H1 (cell line): Measurements from ENCODE around the gene WDR74. TPM values are rescaled to one million over a fixed set of nuclear protein-coding genes. Genes with fewer than 3 reads are reported as not detected.
A peak's percentile ranks its signal among the peaks of the same experiment; 100 is the strongest.

ENCODE experiments used
- CTCF ChIA-PET: fragments of 300-600 bp; sonication (Branson Sonifier 250); formaldehyde crosslinking; loops from one replicate; lab custom pipeline; 2021; ENCODE audit not compliant: partially characterized antibody; lab: Charles Lee
- POLR2A ChIA-PET: fragments of 300-600 bp; sonication (Branson Sonifier 250); formaldehyde crosslinking; loops from one replicate; lab custom pipeline; 2021; ENCODE audit warnings: inconsistent platforms; ENCODE audit not compliant: partially characterized antibody; lab: Charles Lee
- DNase-seq, 2 experiments: peaks; one replicate each; pipeline versions ENCODE4 v3.0.0 to v3.0.0-alpha.2; 2010 to 2022; ENCODE audit warnings: low spot score in 2 of 2, low read depth in 1 of 2, mixed read lengths in 1 of 2
- FAIRE-seq: peaks from 2 replicates; lab custom pipeline; 2011; peaks lifted over from hg19 to GRCh38; lab: Jason Lieb, UNC
- H2AFZ ChIP-seq: 2 replicates; pipeline ENCODE4 v1.8.1; 2012; ENCODE audit warnings: low read length, inconsistent platforms
- H2AK5ac ChIP-seq: 2 replicates; pipeline ENCODE4 v1.6.1; 2013; ENCODE audit warnings: low read depth, low read length
- H2BK120ac ChIP-seq: replicated peaks from 2 replicates; pipeline ENCODE3; 2013; ENCODE audit warnings: low read depth, low read length, inconsistent platforms
- H2BK12ac ChIP-seq: 2 replicates; pipeline ENCODE4 v1.6.1; 2013; ENCODE audit warnings: low read depth, low read length
- H2BK15ac ChIP-seq: 2 replicates; pipeline ENCODE4 v1.6.1; 2013; ENCODE audit warnings: low read length
- H2BK20ac ChIP-seq: 2 replicates; pipeline ENCODE4 v1.6.1; 2013; ENCODE audit warnings: low read length
- H2BK5ac ChIP-seq: 2 replicates; pipeline ENCODE4 v1.6.1; 2013; ENCODE audit warnings: low read depth, low read length
- H3K14ac ChIP-seq: 2 replicates; pipeline ENCODE4 v1.6.1; 2013; ENCODE audit warnings: inconsistent platforms; ENCODE audit not compliant: insufficient read length
- H3K18ac ChIP-seq: 2 replicates; pipeline ENCODE4 v1.6.1; 2013; ENCODE audit warnings: low read length; ENCODE audit errors: extremely low read depth
- H3K23ac ChIP-seq: 2 replicates; pipeline ENCODE4 v1.6.1; 2013; ENCODE audit warnings: inconsistent platforms; ENCODE audit not compliant: insufficient read length
- H3K23me2 ChIP-seq: 2 replicates; pipeline ENCODE4 v1.6.1; 2013; ENCODE audit warnings: low read depth, low read length
- H3K27ac ChIP-seq: 2 replicates; pipeline ENCODE4 v1.6.1; 2011; ENCODE audit warnings: low read depth, low read length, inconsistent platforms
- H3K27me3 ChIP-seq, 4 experiments: replicated peaks in 1 of 4; 1 replicate in 1 of 4; 2 replicates in 3 of 4; pipeline versions ENCODE4 v1.6.1 to v1.8.1; 2011 to 2013; ENCODE audit warnings: low read length in 3 of 4, mild to moderate bottlenecking in 3 of 4, inconsistent platforms in 2 of 4, mixed read lengths in 2 of 4, moderate library complexity in 1 of 4; ENCODE audit not compliant: control insufficient read depth in 3 of 4, insufficient read depth in 3 of 4; ENCODE audit errors: extremely low read depth in 1 of 4
- H3K36me3 ChIP-seq, 4 experiments: 2 replicates each; pipeline versions ENCODE4 v1.6.1 to v1.8.1; 2011 to 2013; ENCODE audit warnings: mild to moderate bottlenecking in 4 of 4, low read length in 3 of 4, moderate library complexity in 2 of 4, control low read depth in 1 of 4, inconsistent platforms in 1 of 4; ENCODE audit not compliant: insufficient read depth in 4 of 4, control insufficient read depth in 2 of 4
- H3K4ac ChIP-seq: replicated peaks from 2 replicates; pipeline ENCODE3; 2013; ENCODE audit warnings: low read length, low read depth, mixed read lengths, inconsistent platforms; ENCODE audit not compliant: insufficient read length
- H3K4me1 ChIP-seq, 4 experiments: replicated peaks in 1 of 4; 1 replicate in 1 of 4; 2 replicates in 3 of 4; pipeline versions ENCODE4 v1.6.1 to v1.8.1; 2011 to 2013; ENCODE audit warnings: low read length in 3 of 4, inconsistent platforms in 2 of 4, mixed read lengths in 1 of 4; ENCODE audit not compliant: insufficient read depth in 4 of 4, control insufficient read depth in 3 of 4
- H3K4me2 ChIP-seq, 2 experiments: 2 replicates each; pipeline versions ENCODE4 v1.6.1 to v1.8.1; 2011 to 2013; ENCODE audit warnings: low read depth in 2 of 2, low read length in 2 of 2, control low read depth in 1 of 2, inconsistent platforms in 1 of 2, mild to moderate bottlenecking in 1 of 2; ENCODE audit not compliant: insufficient read depth in 1 of 2
- H3K4me3 ChIP-seq, 4 experiments: fragments of 200-600, 300-600 bp in 1 of 4; sonication (generic), shearing (Covaris generic), sonication (Bioruptor Twin) in 1 of 4; 2 replicates each; pipeline versions ENCODE4 v1.5.1 to v1.8.1; 2011 to 2016; ENCODE audit warnings: low read length in 4 of 4, low read depth in 3 of 4, control low read depth in 2 of 4, inconsistent platforms in 2 of 4, mild to moderate bottlenecking in 2 of 4, mixed read lengths in 1 of 4, moderate library complexity in 1 of 4; ENCODE audit not compliant: insufficient read depth in 2 of 4; ENCODE audit errors: extremely low read depth in 1 of 4
- H3K56ac ChIP-seq: replicated peaks from 2 replicates; pipeline ENCODE3; 2013; ENCODE audit warnings: low read depth, mild to moderate bottlenecking, mixed read lengths, low read length, inconsistent platforms; ENCODE audit not compliant: insufficient read length
- H3K79me1 ChIP-seq: 2 replicates; pipeline ENCODE4 v1.6.1; 2013; ENCODE audit warnings: low read depth, low read length, control low read depth
- H3K79me2 ChIP-seq, 2 experiments: 2 replicates each; pipeline versions ENCODE4 v1.6.1 to v1.8.1; 2012 to 2013; ENCODE audit warnings: low read length in 2 of 2, mild to moderate bottlenecking in 2 of 2, inconsistent platforms in 1 of 2; ENCODE audit not compliant: insufficient read depth in 2 of 2, control insufficient read depth in 1 of 2
- H3K9ac ChIP-seq, 4 experiments: replicated peaks in 1 of 4; 1 replicate in 1 of 4; 2 replicates in 3 of 4; pipeline versions ENCODE4 v1.6.1 to v1.8.1; 2011 to 2013; ENCODE audit warnings: low read depth in 3 of 4, low read length in 3 of 4, control low read depth in 2 of 4, mild to moderate bottlenecking in 2 of 4, moderate library complexity in 2 of 4, inconsistent platforms in 1 of 4; ENCODE audit errors: extremely low read depth in 1 of 4
- H3K9me3 ChIP-seq, 2 experiments: 2 replicates each; pipeline versions ENCODE4 v1.6.1 to v1.8.1; 2012 to 2013; ENCODE audit warnings: mild to moderate bottlenecking in 2 of 2, moderate library complexity in 2 of 2, control low read depth in 1 of 2, inconsistent platforms in 1 of 2, low read depth in 1 of 2, low read length in 1 of 2, mixed read lengths in 1 of 2; ENCODE audit not compliant: insufficient read depth in 2 of 2
- H4K20me1 ChIP-seq, 2 experiments: replicated peaks in 1 of 2; 2 replicates each; pipeline versions ENCODE3 to v1.8.1; 2011 to 2013; ENCODE audit warnings: inconsistent platforms in 2 of 2, low read length in 2 of 2, mild to moderate bottlenecking in 1 of 2; ENCODE audit not compliant: insufficient read depth in 2 of 2, control insufficient read depth in 1 of 2
- H4K5ac ChIP-seq: 2 replicates; pipeline ENCODE4 v1.6.1; 2013; ENCODE audit warnings: low read length, low read depth, mixed read lengths, inconsistent platforms; ENCODE audit not compliant: insufficient read length
- H4K8ac ChIP-seq: 2 replicates; pipeline ENCODE4 v1.8.0; 2013; ENCODE audit warnings: mild to moderate bottlenecking, moderate library complexity, low read length, inconsistent platforms; ENCODE audit not compliant: insufficient read depth; ENCODE audit errors: extremely low read depth
- H4K91ac ChIP-seq: replicated peaks from 2 replicates; pipeline ENCODE3; 2013; ENCODE audit warnings: low read length, mixed read lengths, inconsistent platforms; ENCODE audit not compliant: insufficient read length
- CBX8 ChIP-seq: fragments of 300-800, 300-1000 bp; sonication (generic); IDR thresholded peaks from 2 replicates; pipeline ENCODE4 v1.7.1; 2016; ENCODE audit warnings: low read depth, low read length, borderline replicate concordance
- POLR2A ChIP-seq, 2 experiments: IDR thresholded peaks; 1 replicate in 1 of 2; 2 replicates in 1 of 2; pipeline ENCODE4 v1.6.1; 2011; ENCODE audit warnings: low read depth in 2 of 2, low read length in 2 of 2, mild to moderate bottlenecking in 2 of 2; ENCODE audit errors: control extremely low read depth in 1 of 2
- POLR2AphosphoS5 ChIP-seq: IDR thresholded peaks from 2 replicates; pipeline ENCODE4 v1.6.1; 2011; ENCODE audit warnings: low read depth, low read length
- WGBS, 2 experiments: shearing (Covaris generic) in 1 of 2; methylation state at CpG; one replicate each; pipeline versions ENCODE4 v1.1.6 to v1.1.7; 2013 to 2015; ENCODE audit warnings: low lambda C conversion rate in 2 of 2, mixed read lengths in 2 of 2, inconsistent platforms in 1 of 2, low coverage in 1 of 2, missing lambda C conversion rate in 1 of 2; ENCODE audit not compliant: insufficient replicate concordance in 2 of 2, insufficient coverage in 1 of 2, insufficient read length in 1 of 2; ENCODE audit errors: extremely low coverage in 1 of 2, missing lambda C conversion rate in 1 of 2; 5-methylcytosine and 5-hydroxymethylcytosine counted together
- polyA plus RNA-seq, 7 experiments: library from polyadenylated mRNA; depleted of rRNA in 3 of 7; stranded (reverse) in 5 of 7; unstranded in 2 of 7; fragments of >200 nt in 5 of 7; fragments of 200-250 nt in 2 of 7; gene quantifications; 1 replicate in 5 of 7; 2 replicates in 1 of 7; 4 replicates in 1 of 7; pipeline versions ENCODE4 v1.2.1 to v1.2.3, GENCODE V29; 2011 to 2013; ENCODE audit warnings: missing spikeins in 2 of 7, mixed read lengths in 2 of 7
- total RNA-seq: library from RNA; stranded (reverse); fragmentation: NEBNext Ultra II Directional; extraction: Animal tissue kit (Norgen Biotek cat#: 25700); gene quantifications from 2 replicates; pipeline ENCODE4 v1.2.1, GENCODE V29; 2021

Gene WDR74
- total and polyA plus RNA-seq, 2 of the 8 experiments (the other 6 are each of a cell fraction or from before 2014, with no cell fraction given): 93.6 to 97.0 TPM

GRCh38 chr11:62883673-62884072 is 44.3 kb upstream of the WDR74 start:
- Histone ChIP-seq H3K27ac (0 out of 2 replicates have a peak overlapping the region, but pooled peaks have one; percentile 15), H3K14ac (no peak overlapping the region), H4K5ac (no peak overlapping the region), H3K36me3 (peaks cover 52 to 78% (median 64%) of the 10 kb centered on the region in 4 experiments), H2AK5ac (no peak overlapping the region), H2BK20ac (no peak overlapping the region), H3K9ac (no peak overlapping the region), H2BK5ac (no peak overlapping the region), H4K91ac (no peak overlapping the region), H3K9me3 (no peaks in the 10 kb centered on the region), H3K4me3 (peak overlapping the region in 1 of 4 experiments; percentile 81; a peak in 2 of 8 replicates), H3K18ac (no peak overlapping the region), H3K79me1 (peaks cover 6% of the 10 kb centered on the region; the same call in 1 of the 2 replicates), H3K4me1 (peaks cover 0 to 30% (median 12%) of the 10 kb centered on the region in 4 experiments; a peak in 5 of 7 replicates), H4K8ac (no peak overlapping the region), H3K27me3 (no peaks in the 10 kb centered on the region), H3K4me2 (peak overlapping the region; percentile 24 to 59; a peak in 3 of 4 replicates), H2AFZ (no peak overlapping the region), H3K79me2 (peaks cover 0 to 57% of the 10 kb centered on the region in 2 experiments), H3K23ac (no peak overlapping the region), H2BK15ac (no peak overlapping the region), H4K20me1 (peaks cover 9 to 31% of the 10 kb centered on the region in 2 experiments), H2BK120ac (no peak overlapping the region), H3K4ac (no peak overlapping the region), H3K23me2 (peaks cover 5% of the 10 kb centered on the region; the same call in 1 of the 2 replicates), H2BK12ac (no peak overlapping the region), H3K56ac (no peak overlapping the region)
- ChIA-PET POLR2A (interaction anchor here (0.6 to 57.8 kb wide), 18 partner anchors 6 to 254 kb away, joined by 3 to 2104 read pairs (median 6); partner anchors contain the start of genes C11orf98, CHRM1, HNRNPUL2 and NXF1), CTCF (interaction anchor here (0.7 to 3.9 kb wide), 14 partner anchors 8 to 926 kb away, joined by 3 to 21 read pairs (median 5); no protein-coding TSS in a partner anchor)
- peak; percentile 20 for TF ChIP-seq POLR2AphosphoS5
- peak in 1 of 2 experiments; percentile 52; a peak in 1 of 3 replicates for TF ChIP-seq POLR2A (IDR thresholded peaks at IDR 0.05; ENCODE audit: control extremely low read depth in 1 of 2, low read depth in 2 of 2, low read length in 2 of 2)
- TF ChIP-seq CBX8: no peak
- no peak for FAIRE-seq
- no peak for DNase-seq
- 98% methylated on average over 3 of the region's 3 CpGs; no CpG with 5 or more reads in 1 of the 2 experiments for WGBS, 2 experiments
